ENCODE data around the gene HBB.

DNA sequence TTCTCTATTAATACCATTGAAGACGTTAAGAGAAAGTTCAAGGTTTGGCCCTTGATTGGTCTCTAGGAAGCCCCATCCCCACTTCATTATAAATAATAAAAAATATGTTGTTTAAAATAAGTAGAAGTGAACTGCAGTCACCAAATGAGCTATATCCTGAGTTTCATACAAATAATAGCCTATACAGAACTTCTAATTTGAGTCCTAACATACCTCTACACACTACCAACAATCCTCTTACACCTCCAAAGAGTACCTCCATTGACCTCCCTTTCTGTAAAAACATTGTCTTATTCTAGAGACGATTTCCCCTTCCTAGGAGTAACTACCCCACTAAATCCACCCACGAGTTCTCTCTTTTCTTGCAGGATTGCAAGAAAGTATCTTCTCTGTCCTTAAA lies 14.6 kb upstream of the HBB start:
- TF ChIP-seq CTCF (IDR thresholded peaks at IDR 0.05) = no peak
- no peak for TF ChIP-seq KDM5A (IDR thresholded peaks at IDR 0.05)
- no peak for TF ChIP-seq NR3C1 (IDR thresholded peaks at IDR 0.05)
- TF ChIP-seq EP300 (IDR thresholded peaks at IDR 0.05) = no peak
- no peak for TF ChIP-seq PBX3 (IDR thresholded peaks at IDR 0.05)
- TF ChIP-seq SREBF2 (IDR thresholded peaks at IDR 0.05) = no peak
- no peak for TF ChIP-seq RNF2 (IDR thresholded peaks at IDR 0.05; ENCODE audit: borderline replicate concordance, low read depth)
- TF ChIP-seq ESRRA (IDR thresholded peaks at IDR 0.05; ENCODE audit: borderline replicate concordance, low read length) = no peak
- TF ChIP-seq HDAC2 (IDR thresholded peaks at IDR 0.05) = no peak
- TF ChIP-seq CHD4 (IDR thresholded peaks at IDR 0.05; ENCODE audit: borderline replicate concordance) = no peak
- TF ChIP-seq CHD2 (IDR thresholded peaks at IDR 0.05; ENCODE audit: low read length, partially characterized antibody) = no peak

Data from A549 (cell line).